Neural progenitor cell (in vitro differentiated cells): ENCODE results near the gene TFAP2C. TPM values are rescaled to one million over a fixed set of nuclear protein-coding genes. Genes with fewer than 3 reads are reported as not detected.

Experiments used
- DNase-seq: peaks from one replicate; pipeline ENCODE4 v3.0.0-alpha.2; 2016; ENCODE audit warnings: low spot score
- H2AFZ ChIP-seq: fragments of 200-600 bp; sonication (generic); replicated peaks from 2 replicates; pipeline ENCODE4 v1.6.1; 2016; ENCODE audit warnings: antibody characterized with exemption
- H3F3A ChIP-seq: fragments of 200-600 bp; sonication (generic); 2 replicates; pipeline ENCODE4 v1.6.1; 2016; ENCODE audit warnings: antibody characterized with exemption, low read depth
- H3K27ac ChIP-seq: fragments of 200-600 bp; sonication (generic); 2 replicates; pipeline ENCODE4 v1.5.1; 2016; ENCODE audit warnings: mild to moderate bottlenecking
- H3K27me3 ChIP-seq: fragments of 200-600 bp; sonication (generic); 2 replicates; pipeline ENCODE4 v1.6.1; 2016; ENCODE audit warnings: mild to moderate bottlenecking, moderate library complexity
- H3K36me3 ChIP-seq: fragments of 200-600 bp; sonication (generic); 2 replicates; pipeline ENCODE4 v1.5.1; 2016
- H3K4me1 ChIP-seq: fragments of 200-600 bp; sonication (generic); 2 replicates; pipeline ENCODE4 v1.6.1; 2016; ENCODE audit warnings: mixed run types
- H3K4me2 ChIP-seq: fragments of 200-600 bp; sonication (generic); 2 replicates; pipeline ENCODE4 v1.6.1; 2016
- H3K4me3 ChIP-seq: fragments of 200-600 bp; sonication (generic); 2 replicates; pipeline ENCODE4 v1.5.1; 2016
- H3K79me2 ChIP-seq: fragments of 200-600 bp; sonication (generic); 2 replicates; pipeline ENCODE4 v1.6.1; 2016; ENCODE audit warnings: low read depth
- H3K9ac ChIP-seq: fragments of 200-600 bp; sonication (generic); 2 replicates; pipeline ENCODE4 v1.6.1; 2016
- H3K9me3 ChIP-seq: fragments of 200-600 bp; sonication (generic); 2 replicates; pipeline ENCODE4 v1.5.1; 2016; ENCODE audit warnings: low read depth
- H4K20me1 ChIP-seq: fragments of 200-600 bp; sonication (generic); 2 replicates; pipeline ENCODE4 v1.6.1; 2016; ENCODE audit warnings: low read depth
- H3K27ac Mint-ChIP-seq: 3 replicates; pipeline ENCODE4 v1.8.0; 2021; ENCODE audit warnings: mixed read lengths
- H3K27me3 Mint-ChIP-seq: 2 replicates; pipeline ENCODE4 v1.8.0; 2022; ENCODE audit warnings: low read depth, mild to moderate bottlenecking, inconsistent platforms, moderate library complexity, mixed read lengths; ENCODE audit not compliant: insufficient read depth
- H3K36me3 Mint-ChIP-seq: 3 replicates; pipeline ENCODE4 v1.8.0; 2021; ENCODE audit warnings: mixed read lengths
- H3K4me1 Mint-ChIP-seq: 3 replicates; pipeline ENCODE4 v1.8.0; 2021; ENCODE audit warnings: mixed read lengths
- H3K4me3 Mint-ChIP-seq: 3 replicates; pipeline ENCODE4 v1.8.0; 2021; ENCODE audit warnings: mild to moderate bottlenecking, moderate library complexity, mixed read lengths
- H3K9me3 Mint-ChIP-seq: 3 replicates; pipeline ENCODE4 v1.8.0; 2020; ENCODE audit warnings: mixed read lengths
- EZH2 ChIP-seq: fragments of 200-600 bp; sonication (generic); IDR thresholded peaks from 2 replicates; pipeline ENCODE4 v1.6.1; 2017; ENCODE audit warnings: antibody characterized with exemption, mild to moderate bottlenecking, moderate library complexity
- EZH2phosphoT487 ChIP-seq: fragments of 200-600 bp; sonication (generic); IDR thresholded peaks from 2 replicates; pipeline ENCODE4 v1.6.1; 2017; ENCODE audit warnings: antibody characterized with exemption
- small RNA-seq: library from RNA; depleted of rRNA; stranded (forward); fragments of <200 nt; gene quantifications from one replicate; pipeline ENCODE3, GENCODE V24; 2015
- total RNA-seq: library from RNA; depleted of rRNA; stranded (reverse); fragments of >200 nt; gene quantifications from 2 replicates; pipeline ENCODE4 v1.2.3, GENCODE V29; 2015; ENCODE audit warnings: low replicate concordance
- TF ChIP-seq, protein P1 (sequence below): fragments of 200-600 bp; sonication (generic); IDR thresholded peaks from 2 replicates; pipeline ENCODE4 v1.5.1; 2017; ENCODE audit warnings: antibody characterized with exemption, mild to moderate bottlenecking

TFAP2C gene
- total RNA-seq, 1 donor from 2014 or later, result 0.60 TPM

DNA sequence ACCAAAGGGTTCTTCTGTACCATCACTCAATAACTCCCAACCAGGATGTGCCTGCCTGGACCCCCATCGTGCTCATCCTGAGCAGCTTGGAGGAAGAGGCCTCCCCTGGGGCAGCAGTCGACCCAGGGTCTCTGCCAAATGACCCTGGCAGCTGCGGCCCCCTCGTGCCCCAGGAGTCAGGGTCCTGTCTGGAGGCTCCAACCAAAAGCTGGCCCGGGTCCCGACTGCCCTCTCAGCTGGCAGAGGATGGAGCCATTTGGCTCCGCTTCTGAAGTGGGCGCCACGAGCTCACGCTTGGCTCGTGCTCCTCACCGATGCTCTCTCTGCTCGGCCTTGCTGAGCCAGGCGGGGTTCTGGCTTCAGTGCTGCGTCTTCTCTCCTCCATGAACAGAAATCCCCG lies 56.8 kb downstream of the TFAP2C start:
- H3K36me3 ChIP-seq, result no peaks in the 10 kb centered on the region
- no peak overlapping the region for H3K4me3 ChIP-seq
- H2AFZ ChIP-seq, result no peak overlapping the region
- no peak overlapping the region for H3K27ac ChIP-seq
- no peaks in the 10 kb centered on the region for H3F3A ChIP-seq
- Mint-ChIP-seq H3K9me3 (no peaks in the 10 kb centered on the region), H3K36me3 (no peaks in the 10 kb centered on the region), H3K4me3 (no peak overlapping the region), H3K27ac (no peak overlapping the region), H3K27me3 (peaks cover 17% of the 10 kb centered on the region), H3K4me1 (peaks cover 8% of the 10 kb centered on the region)
- no peak overlapping the region for H3K4me2 ChIP-seq
- no peaks in the 10 kb centered on the region for H3K27me3 ChIP-seq
- no peak overlapping the region for H3K9ac ChIP-seq
- H3K79me2 ChIP-seq, result no peaks in the 10 kb centered on the region
- DNase-seq, result no peak
- TF ChIP-seq EZH2phosphoT487, result no peak
- TF ChIP-seq, protein P1, sequence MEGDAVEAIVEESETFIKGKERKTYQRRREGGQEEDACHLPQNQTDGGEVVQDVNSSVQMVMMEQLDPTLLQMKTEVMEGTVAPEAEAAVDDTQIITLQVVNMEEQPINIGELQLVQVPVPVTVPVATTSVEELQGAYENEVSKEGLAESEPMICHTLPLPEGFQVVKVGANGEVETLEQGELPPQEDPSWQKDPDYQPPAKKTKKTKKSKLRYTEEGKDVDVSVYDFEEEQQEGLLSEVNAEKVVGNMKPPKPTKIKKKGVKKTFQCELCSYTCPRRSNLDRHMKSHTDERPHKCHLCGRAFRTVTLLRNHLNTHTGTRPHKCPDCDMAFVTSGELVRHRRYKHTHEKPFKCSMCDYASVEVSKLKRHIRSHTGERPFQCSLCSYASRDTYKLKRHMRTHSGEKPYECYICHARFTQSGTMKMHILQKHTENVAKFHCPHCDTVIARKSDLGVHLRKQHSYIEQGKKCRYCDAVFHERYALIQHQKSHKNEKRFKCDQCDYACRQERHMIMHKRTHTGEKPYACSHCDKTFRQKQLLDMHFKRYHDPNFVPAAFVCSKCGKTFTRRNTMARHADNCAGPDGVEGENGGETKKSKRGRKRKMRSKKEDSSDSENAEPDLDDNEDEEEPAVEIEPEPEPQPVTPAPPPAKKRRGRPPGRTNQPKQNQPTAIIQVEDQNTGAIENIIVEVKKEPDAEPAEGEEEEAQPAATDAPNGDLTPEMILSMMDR, result no peak
- no peak for TF ChIP-seq EZH2
- H4K20me1 ChIP-seq, result no peaks in the 10 kb centered on the region
- H3K4me1 ChIP-seq, result no peaks in the 10 kb centered on the region
- H3K9me3 ChIP-seq, result no peaks in the 10 kb centered on the region

DNA sequence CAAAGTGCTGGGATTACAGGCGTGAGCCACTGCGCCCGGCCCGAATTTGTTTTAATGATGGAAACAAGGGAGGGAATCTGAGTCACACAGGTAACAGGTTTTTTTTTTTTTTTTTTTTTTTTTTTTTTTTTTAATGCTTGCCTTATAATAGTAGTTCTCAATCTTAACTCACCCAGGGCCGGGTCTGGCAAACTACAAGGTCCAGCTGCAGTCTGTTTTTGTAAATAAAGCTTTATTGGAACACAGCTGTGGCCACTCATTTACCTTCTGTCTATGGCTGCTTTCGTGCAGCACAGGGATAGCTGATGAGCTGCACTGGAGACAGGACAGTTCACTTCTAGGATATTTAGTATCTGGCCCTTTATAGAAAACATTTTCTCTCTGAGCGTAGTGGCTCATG lies 58.0 kb downstream of the TFAP2C start:
- Histone ChIP-seq H3K27me3 (no peaks in the 10 kb centered on the region), H3K4me2 (no peak overlapping the region), H3K4me3 (no peak overlapping the region), H4K20me1 (no peaks in the 10 kb centered on the region), H3K4me1 (no peaks in the 10 kb centered on the region), H3K9me3 (no peaks in the 10 kb centered on the region), H3K27ac (no peak overlapping the region), H2AFZ (no peak overlapping the region), H3K79me2 (no peaks in the 10 kb centered on the region), H3K36me3 (no peaks in the 10 kb centered on the region), H3F3A (no peaks in the 10 kb centered on the region), H3K9ac (no peak overlapping the region)
- Mint-ChIP-seq H3K9me3 (no peaks in the 10 kb centered on the region), H3K36me3 (no peaks in the 10 kb centered on the region), H3K4me1 (peaks cover 8% of the 10 kb centered on the region), H3K27ac (peak overlapping the region; percentile 33), H3K27me3 (peaks cover 17% of the 10 kb centered on the region), H3K4me3 (no peak overlapping the region)
- TF ChIP-seq EZH2 (no peak), EZH2phosphoT487 (no peak)
- DNase-seq, result no peak

DNA sequence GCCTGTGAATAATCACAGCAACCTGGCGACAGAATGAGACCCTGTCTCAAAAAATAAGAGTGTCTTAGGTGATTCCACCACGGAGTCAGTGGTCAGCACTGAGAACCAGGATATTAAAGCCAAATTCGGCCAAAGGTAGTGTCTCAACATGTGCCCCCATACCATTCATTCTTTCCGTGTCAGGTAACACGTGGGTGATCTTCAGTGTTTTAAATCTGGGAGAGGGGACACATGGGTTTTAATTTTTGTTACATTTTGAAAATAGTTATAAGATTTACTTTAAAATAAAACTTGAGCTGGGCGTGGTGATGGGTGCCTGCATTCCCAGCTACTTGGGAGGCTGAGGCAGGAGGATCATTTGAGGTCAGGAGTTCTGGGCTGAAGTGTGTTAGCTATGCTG lies 59.0 kb downstream of the TFAP2C start:
- no peaks in the 10 kb centered on the region for H3K79me2 ChIP-seq
- H3F3A ChIP-seq, result no peaks in the 10 kb centered on the region
- no peaks in the 10 kb centered on the region for H3K4me1 ChIP-seq
- Mint-ChIP-seq H3K27ac (no peak overlapping the region), H3K4me3 (no peak overlapping the region), H3K36me3 (no peaks in the 10 kb centered on the region), H3K9me3 (no peaks in the 10 kb centered on the region), H3K27me3 (peaks cover 13% of the 10 kb centered on the region), H3K4me1 (peaks cover 5% of the 10 kb centered on the region)
- H3K4me3 ChIP-seq, result no peak overlapping the region
- no peaks in the 10 kb centered on the region for H3K9me3 ChIP-seq
- no peaks in the 10 kb centered on the region for H4K20me1 ChIP-seq
- no peak for DNase-seq
- no peaks in the 10 kb centered on the region for H3K36me3 ChIP-seq
- no peak overlapping the region for H3K4me2 ChIP-seq
- H2AFZ ChIP-seq, result no peak overlapping the region
- TF ChIP-seq EZH2phosphoT487 (no peak), EZH2 (no peak)
- TF ChIP-seq, protein P1, result no peak
- H3K27me3 ChIP-seq, result no peaks in the 10 kb centered on the region
- no peak overlapping the region for H3K27ac ChIP-seq
- H3K9ac ChIP-seq, result no peak overlapping the region

Small RNA genes lying within 50 kb of the gene (small RNA-seq; reads per million reads assigned to genes)
- gene RN7SL170P (not detected), gene RNU6-1146P (not detected)

Other genes starting within 250 kb of the TFAP2C start
- 144 and 186 TPM in 2 replicates for gene AURKA, start 237.1 kb upstream of the TFAP2C start, total RNA-seq
- 72.7 and 87.2 TPM in 2 replicates for gene CSTF1, start 236.7 kb upstream of the TFAP2C start, total RNA-seq
- gene CASS4, start 217.0 kb upstream of the TFAP2C start, total RNA-seq, result 0.09 TPM in 1 of 2 replicates, not detected in the other
- gene RTF2, start 160.7 kb upstream of the TFAP2C start, total RNA-seq, result 42.4 and 44.2 TPM in 2 replicates
- 0.43 TPM in 1 of 2 replicates, not detected in the other for gene FAM209A, start 104.6 kb upstream of the TFAP2C start, total RNA-seq
- gene FAM209B, start 96.1 kb upstream of the TFAP2C start, total RNA-seq, result not detected in 2 replicates